Lower leg skin (tissue), 3 donors: Measurements from ENCODE around the gene KDM1A.

ENCODE experiments used
- CTCF ChIP-seq, 3 donors: fragments of 450-650 bp; IDR thresholded peaks; one replicate each; pipeline ENCODE4 v1.5.1; 2016; ENCODE audit warnings: antibody characterized with exemption in 3 of 3, mild to moderate bottlenecking in 3 of 3, moderate library complexity in 2 of 3
- POLR2A ChIP-seq, 2 donors: fragments of 450-650 bp; IDR thresholded peaks; one replicate each; pipeline ENCODE4 v1.6.1; 2016 to 2017; ENCODE audit warnings: antibody characterized with exemption in 2 of 2, mild to moderate bottlenecking in 1 of 2, moderate library complexity in 1 of 2

- TF ChIP-seq CTCF (IDR thresholded peaks at IDR 0.05) (no peak), POLR2A (IDR thresholded peaks at IDR 0.05) (no peak)
These were observed 38.0 kb downstream of the KDM1A start for GRCh38 chr1:23057301-23057700.
